H9 (cell line): Measurements from ENCODE around the gene TRIM24. TPM values are rescaled to one million over a fixed set of nuclear protein-coding genes. Genes with fewer than 3 reads are reported as not detected.
A peak's percentile ranks its signal among the peaks of the same experiment; 100 is the strongest.

Experiments
- DNase-seq: peaks from one replicate; pipeline ENCODE4 v3.0.0-alpha.2; 2017
- H2AFZ ChIP-seq: one replicate; pipeline ENCODE4 v1.6.1; 2013; ENCODE audit warnings: mild to moderate bottlenecking, low read length, control low read depth, moderate library complexity
- H2AK5ac ChIP-seq: 2 replicates; pipeline ENCODE4 v1.6.1; 2013; ENCODE audit warnings: low read length, control low read depth, mixed read lengths; ENCODE audit not compliant: insufficient read length
- H2BK120ac ChIP-seq: one replicate; pipeline ENCODE4 v1.6.1; 2013; ENCODE audit warnings: low read depth, mild to moderate bottlenecking, low read length, control low read depth, inconsistent platforms; ENCODE audit not compliant: poor library complexity, severe bottlenecking
- H2BK12ac ChIP-seq: 2 replicates; pipeline ENCODE4 v1.6.1; 2013; ENCODE audit warnings: low read length, control low read depth, mixed read lengths, low read depth; ENCODE audit not compliant: insufficient read length
- H2BK15ac ChIP-seq: 2 replicates; pipeline ENCODE4 v1.6.1; 2013; ENCODE audit warnings: low read depth, low read length, control low read depth
- H2BK20ac ChIP-seq: one replicate; pipeline ENCODE4 v1.6.1; 2013; ENCODE audit warnings: low read depth, mild to moderate bottlenecking, low read length, control low read depth, inconsistent platforms; ENCODE audit not compliant: poor library complexity, severe bottlenecking
- H2BK5ac ChIP-seq: 2 replicates; pipeline ENCODE4 v1.6.1; 2013; ENCODE audit warnings: low read length, control low read depth, mixed read lengths; ENCODE audit not compliant: insufficient read length
- H3K14ac ChIP-seq: 2 replicates; pipeline ENCODE4 v1.6.1; 2013; ENCODE audit warnings: low read length, control low read depth; ENCODE audit not compliant: insufficient read depth
- H3K18ac ChIP-seq: 2 replicates; pipeline ENCODE4 v1.6.1; 2013; ENCODE audit warnings: low read depth, mild to moderate bottlenecking, mixed read lengths, low read length, control low read depth; ENCODE audit not compliant: insufficient read length
- H3K23ac ChIP-seq: 2 replicates; pipeline ENCODE4 v1.6.1; 2013; ENCODE audit warnings: low read length, control low read depth, mixed read lengths, low read depth; ENCODE audit not compliant: insufficient read length
- H3K23me2 ChIP-seq: 2 replicates; pipeline ENCODE4 v1.6.1; 2013; ENCODE audit warnings: low read depth, mild to moderate bottlenecking, mixed read lengths, low read length, control low read depth; ENCODE audit not compliant: insufficient read length, poor library complexity, severe bottlenecking
- H3K27ac ChIP-seq: 2 replicates; pipeline ENCODE4 v1.5.1; 2013; ENCODE audit warnings: low read length, control low read depth, mixed read lengths, low read depth; ENCODE audit not compliant: insufficient read length
- H3K27me3 ChIP-seq: 2 replicates; pipeline ENCODE4 v1.6.1; 2013; ENCODE audit warnings: low read length, control low read depth, inconsistent platforms; ENCODE audit not compliant: insufficient read depth
- H3K4ac ChIP-seq: 2 replicates; pipeline ENCODE4 v1.6.1; 2013; ENCODE audit warnings: low read depth, mild to moderate bottlenecking, control low read depth, inconsistent platforms, low read length, moderate library complexity
- H3K4me1 ChIP-seq: 2 replicates; pipeline ENCODE4 v1.6.1; 2013; ENCODE audit warnings: low read length, control low read depth, inconsistent platforms; ENCODE audit not compliant: insufficient read depth
- H3K4me2 ChIP-seq: 2 replicates; pipeline ENCODE4 v1.6.1; 2013; ENCODE audit warnings: low read length, control low read depth, mixed read lengths; ENCODE audit not compliant: insufficient read length, insufficient read depth
- H3K56ac ChIP-seq: 2 replicates; pipeline ENCODE4 v1.6.1; 2013; ENCODE audit warnings: low read depth, mild to moderate bottlenecking, mixed read lengths, low read length, control low read depth; ENCODE audit not compliant: insufficient read length
- H3K79me1 ChIP-seq: 2 replicates; pipeline ENCODE4 v1.6.1; 2013; ENCODE audit warnings: low read depth, mild to moderate bottlenecking, moderate library complexity, low read length, control low read depth, inconsistent platforms; ENCODE audit not compliant: insufficient read depth, poor library complexity, severe bottlenecking
- H3K79me2 ChIP-seq: 2 replicates; pipeline ENCODE4 v1.6.1; 2013; ENCODE audit warnings: low read length, control low read depth, inconsistent platforms; ENCODE audit not compliant: insufficient read depth
- H3K9ac ChIP-seq: 2 replicates; pipeline ENCODE4 v1.6.1; 2013; ENCODE audit warnings: low read length, control low read depth, mixed read lengths; ENCODE audit not compliant: insufficient read length; ENCODE audit errors: extremely low read depth
- H3K9me3 ChIP-seq: one replicate; pipeline ENCODE4 v1.6.1; 2013; ENCODE audit warnings: low read depth, low read length, inconsistent platforms; ENCODE audit not compliant: control insufficient read depth
- H3T11ph ChIP-seq: one replicate; pipeline ENCODE4 v1.6.1; 2013; ENCODE audit warnings: mild to moderate bottlenecking, low read length, control low read depth, inconsistent platforms
- H4K20me1 ChIP-seq: one replicate; pipeline ENCODE4 v1.6.1; 2013; ENCODE audit not compliant: control insufficient read depth, insufficient read length, insufficient read depth
- H4K5ac ChIP-seq: 2 replicates; pipeline ENCODE4 v1.6.1; 2013; ENCODE audit warnings: low read depth, mild to moderate bottlenecking, mixed read lengths, low read length, control low read depth; ENCODE audit not compliant: insufficient read length
- H4K8ac ChIP-seq: replicated peaks from 2 replicates; pipeline ENCODE4 v1.6.1; 2013; ENCODE audit warnings: low read length, control low read depth, mixed read lengths, low read depth; ENCODE audit not compliant: insufficient read length
- H4K91ac ChIP-seq: 2 replicates; pipeline ENCODE4 v1.6.1; 2013; ENCODE audit warnings: low read depth, mild to moderate bottlenecking, moderate library complexity, mixed read lengths, low read length, control low read depth; ENCODE audit not compliant: insufficient read length
- H3K27ac Mint-ChIP-seq, 3 experiments: 2 replicates in 2 of 3; 3 replicates in 1 of 3; pipeline ENCODE4 v1.8.0; 2020 to 2021; ENCODE audit warnings: mixed read lengths in 3 of 3, mild to moderate bottlenecking in 1 of 3, moderate library complexity in 1 of 3
- H3K27me3 Mint-ChIP-seq: 2 replicates; pipeline ENCODE4 v1.8.0; 2021; ENCODE audit warnings: low read depth, mild to moderate bottlenecking, moderate library complexity, mixed read lengths
- H3K36me3 Mint-ChIP-seq, 3 experiments: 2 replicates in 2 of 3; 3 replicates in 1 of 3; pipeline ENCODE4 v1.8.0; 2020 to 2021; ENCODE audit warnings: low read depth in 3 of 3, mixed read lengths in 3 of 3; ENCODE audit not compliant: insufficient read depth in 1 of 3
- H3K4me1 Mint-ChIP-seq, 2 experiments: 2 replicates each; pipeline ENCODE4 v1.8.0; 2020; ENCODE audit warnings: mixed read lengths in 2 of 2
- H3K4me3 Mint-ChIP-seq, 2 experiments: 2 replicates in 1 of 2; 3 replicates in 1 of 2; pipeline ENCODE4 v1.8.0; 2020 to 2021; ENCODE audit warnings: mild to moderate bottlenecking in 2 of 2, mixed read lengths in 2 of 2, moderate library complexity in 1 of 2
- H3K9me3 Mint-ChIP-seq, 2 experiments: 2 replicates in 1 of 2; 3 replicates in 1 of 2; pipeline ENCODE4 v1.8.0; 2020; ENCODE audit warnings: mild to moderate bottlenecking in 2 of 2, mixed read lengths in 2 of 2, moderate library complexity in 1 of 2
- WGBS: extraction: QIAGEN DNeasy Blood & Tissue Kit; methylation state at CpG from one replicate; pipeline ENCODE4 v1.1.7; 2013; ENCODE audit warnings: missing lambda C conversion rate, low lambda C conversion rate, mixed read lengths; ENCODE audit not compliant: insufficient read length; ENCODE audit errors: extremely low coverage; 5-methylcytosine and 5-hydroxymethylcytosine counted together
- total RNA-seq: library from RNA; stranded (reverse); gene quantifications from 2 replicates; pipeline ENCODE4 v1.2.1, GENCODE V29; 2021
- TF ChIP-seq, protein P1 (sequence below): fragments of 200-600 bp; sonication (generic); conservative IDR thresholded peaks from 3 replicates; pipeline ENCODE4 v1.8.0; 2021; ENCODE audit warnings: antibody characterized with exemption, mild to moderate bottlenecking

The TRIM24 gene
- total RNA-seq, 1 experiment from 2014 or later = 260 TPM

DNA sequence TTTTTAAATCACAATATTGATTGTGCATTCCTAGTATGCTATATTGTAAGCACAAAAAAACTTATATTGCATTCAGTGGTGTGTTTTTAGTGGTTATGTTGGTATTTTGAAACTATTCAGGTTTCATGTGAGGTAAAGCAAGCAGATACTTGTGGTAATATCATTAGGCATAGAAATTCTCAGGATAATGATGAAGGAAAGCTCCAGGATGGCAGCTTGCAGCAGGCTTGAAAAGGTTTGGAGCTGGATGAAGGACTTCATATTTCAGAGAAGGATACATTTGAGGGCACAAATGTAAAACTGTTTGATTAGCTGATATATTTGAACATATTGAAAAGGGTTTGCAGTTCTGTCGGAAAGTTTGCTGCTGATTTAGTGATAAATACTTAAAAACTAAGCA lies 17.5 kb downstream of the TRIM24 start:
- no peak overlapping the region for H4K8ac ChIP-seq
- H3K23me2 ChIP-seq = no peaks in the 10 kb centered on the region
- no peak overlapping the region for H3K56ac ChIP-seq
- no peak overlapping the region for H3K9ac ChIP-seq
- H3K27ac ChIP-seq = no peak overlapping the region
- no peak overlapping the region for H4K91ac ChIP-seq
- H4K20me1 ChIP-seq = no peaks in the 10 kb centered on the region
- peaks cover 67 to 75% of the 10 kb centered on the region in 2 experiments for H3K4me1 Mint-ChIP-seq
- no peak for DNase-seq
- no peaks in the 10 kb centered on the region for H3K27me3 ChIP-seq
- no peaks in the 10 kb centered on the region for H3K27me3 Mint-ChIP-seq
- H4K5ac ChIP-seq = no peak overlapping the region
- no peak overlapping the region for H3K4ac ChIP-seq
- H3K23ac ChIP-seq = no peak overlapping the region
- no peak overlapping the region for H3K14ac ChIP-seq
- no peaks in the 10 kb centered on the region for H3K9me3 ChIP-seq
- peaks cover 5 to 49% (median 30%) of the 10 kb centered on the region in 3 experiments; a peak in 6 of 7 replicates for H3K36me3 Mint-ChIP-seq
- no peak overlapping the region for H3T11ph ChIP-seq
- H2BK120ac ChIP-seq = no peak overlapping the region
- no peak overlapping the region for H2BK5ac ChIP-seq
- H3K18ac ChIP-seq = no peak overlapping the region
- no peak overlapping the region for H2BK20ac ChIP-seq
- no peak overlapping the region for H2AK5ac ChIP-seq
- no peak overlapping the region for H2BK15ac ChIP-seq
- H3K4me3 Mint-ChIP-seq = no peak overlapping the region
- no peak overlapping the region for H3K4me2 ChIP-seq
- H3K9me3 Mint-ChIP-seq = no peaks in the 10 kb centered on the region
- TF ChIP-seq, protein P1, sequence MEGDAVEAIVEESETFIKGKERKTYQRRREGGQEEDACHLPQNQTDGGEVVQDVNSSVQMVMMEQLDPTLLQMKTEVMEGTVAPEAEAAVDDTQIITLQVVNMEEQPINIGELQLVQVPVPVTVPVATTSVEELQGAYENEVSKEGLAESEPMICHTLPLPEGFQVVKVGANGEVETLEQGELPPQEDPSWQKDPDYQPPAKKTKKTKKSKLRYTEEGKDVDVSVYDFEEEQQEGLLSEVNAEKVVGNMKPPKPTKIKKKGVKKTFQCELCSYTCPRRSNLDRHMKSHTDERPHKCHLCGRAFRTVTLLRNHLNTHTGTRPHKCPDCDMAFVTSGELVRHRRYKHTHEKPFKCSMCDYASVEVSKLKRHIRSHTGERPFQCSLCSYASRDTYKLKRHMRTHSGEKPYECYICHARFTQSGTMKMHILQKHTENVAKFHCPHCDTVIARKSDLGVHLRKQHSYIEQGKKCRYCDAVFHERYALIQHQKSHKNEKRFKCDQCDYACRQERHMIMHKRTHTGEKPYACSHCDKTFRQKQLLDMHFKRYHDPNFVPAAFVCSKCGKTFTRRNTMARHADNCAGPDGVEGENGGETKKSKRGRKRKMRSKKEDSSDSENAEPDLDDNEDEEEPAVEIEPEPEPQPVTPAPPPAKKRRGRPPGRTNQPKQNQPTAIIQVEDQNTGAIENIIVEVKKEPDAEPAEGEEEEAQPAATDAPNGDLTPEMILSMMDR = no peak
- H3K4me1 ChIP-seq = no peaks in the 10 kb centered on the region; the same call in 1 of the 2 replicates
- no peak overlapping the region for H2AFZ ChIP-seq
- no peak overlapping the region for H2BK12ac ChIP-seq
- peak overlapping the region in 1 of 3 experiments; percentile 78; a peak in 3 of 7 replicates for H3K27ac Mint-ChIP-seq
- WGBS = no CpG with 5 or more reads among the region's 1 CpG
- H3K79me2 ChIP-seq = peaks cover 79% of the 10 kb centered on the region
- H3K79me1 ChIP-seq = no peaks in the 10 kb centered on the region
